ENCODE data around the gene CRACR2B.

The CRACR2B gene

DNA sequence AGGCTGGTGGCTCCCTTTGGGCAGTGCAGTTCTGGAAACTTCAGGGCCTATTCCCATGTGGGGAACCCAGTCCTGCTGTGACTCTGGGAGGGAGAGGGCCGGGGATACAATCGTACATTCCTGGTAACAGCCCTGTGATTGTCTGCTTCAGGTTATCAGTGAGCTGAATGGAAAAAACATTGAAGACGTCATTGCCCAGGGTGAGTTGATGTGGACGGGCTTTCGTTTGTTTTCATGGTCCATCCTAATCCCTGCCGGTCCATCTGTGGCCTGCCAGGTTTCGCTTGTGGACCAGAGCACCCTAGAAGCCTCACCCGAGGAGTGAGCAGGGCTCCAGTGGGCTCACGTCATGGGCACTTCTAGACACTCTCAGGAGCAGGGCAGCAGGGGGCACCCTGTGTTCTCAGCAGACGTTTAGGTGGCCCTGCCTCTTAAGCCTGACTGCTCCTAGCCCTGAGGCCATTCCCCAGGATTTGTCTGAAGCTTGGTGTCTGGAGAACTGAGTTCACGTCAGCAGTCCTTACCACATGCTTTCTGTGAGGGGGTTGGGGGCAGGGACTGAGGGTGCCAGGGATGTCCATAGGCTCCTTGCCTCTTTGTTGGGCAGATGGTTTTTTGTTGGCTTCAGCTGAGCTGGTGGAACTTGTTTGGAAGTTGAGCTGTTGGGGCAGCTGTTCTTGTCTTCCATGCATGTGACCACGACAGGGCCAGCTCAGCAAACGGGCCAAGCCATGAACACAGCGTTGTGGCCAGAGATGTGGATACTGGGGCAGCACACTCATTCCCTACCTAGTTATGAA, 16.1 kb upstream of the CRACR2B start:
- DNase-seq: no peak

DNA sequence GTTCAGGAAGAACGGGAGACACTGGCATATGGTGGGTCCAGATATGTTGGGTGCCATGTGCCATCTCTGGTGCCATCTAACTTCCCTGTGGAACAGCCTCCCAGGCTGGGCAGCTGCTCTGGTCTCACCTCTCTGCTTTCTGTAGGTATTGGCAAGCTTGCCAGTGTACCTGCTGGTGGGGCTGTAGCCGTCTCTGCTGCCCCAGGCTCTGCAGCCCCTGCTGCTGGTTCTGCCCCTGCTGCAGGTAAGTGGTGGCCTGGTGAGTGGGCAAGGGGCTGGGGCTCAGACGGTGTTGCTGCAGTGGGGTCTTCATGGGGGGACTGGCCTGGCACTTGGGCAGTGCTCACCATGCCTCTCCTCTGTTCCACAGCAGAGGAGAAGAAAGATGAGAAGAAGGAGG, 15.3 kb upstream of the CRACR2B start:
- DNase-seq: no peak

DNA sequence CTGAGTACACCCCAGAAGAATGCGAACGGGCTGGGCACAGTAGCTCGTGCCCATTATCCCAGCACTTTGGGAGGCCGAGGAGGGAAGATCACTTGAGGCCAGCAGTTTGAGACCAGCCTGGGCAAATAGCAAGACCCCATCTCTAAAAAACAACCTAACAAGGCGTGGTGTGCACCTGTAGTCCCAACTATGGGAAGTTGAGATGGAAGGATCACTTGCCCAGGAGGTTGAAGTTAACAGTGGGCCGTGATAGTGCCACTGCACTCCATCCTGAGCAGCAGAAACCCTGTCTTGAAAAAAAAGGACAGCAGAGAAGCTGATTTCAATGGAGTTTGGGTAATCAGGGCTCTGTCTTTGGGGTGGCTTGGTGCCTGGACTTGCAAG, 14.7 kb upstream of the CRACR2B start:
- no peak for DNase-seq

- no peak for DNase-seq
These were observed 14.1 kb upstream of the CRACR2B start for GRCh38 chr11:813456-814096.

DNA sequence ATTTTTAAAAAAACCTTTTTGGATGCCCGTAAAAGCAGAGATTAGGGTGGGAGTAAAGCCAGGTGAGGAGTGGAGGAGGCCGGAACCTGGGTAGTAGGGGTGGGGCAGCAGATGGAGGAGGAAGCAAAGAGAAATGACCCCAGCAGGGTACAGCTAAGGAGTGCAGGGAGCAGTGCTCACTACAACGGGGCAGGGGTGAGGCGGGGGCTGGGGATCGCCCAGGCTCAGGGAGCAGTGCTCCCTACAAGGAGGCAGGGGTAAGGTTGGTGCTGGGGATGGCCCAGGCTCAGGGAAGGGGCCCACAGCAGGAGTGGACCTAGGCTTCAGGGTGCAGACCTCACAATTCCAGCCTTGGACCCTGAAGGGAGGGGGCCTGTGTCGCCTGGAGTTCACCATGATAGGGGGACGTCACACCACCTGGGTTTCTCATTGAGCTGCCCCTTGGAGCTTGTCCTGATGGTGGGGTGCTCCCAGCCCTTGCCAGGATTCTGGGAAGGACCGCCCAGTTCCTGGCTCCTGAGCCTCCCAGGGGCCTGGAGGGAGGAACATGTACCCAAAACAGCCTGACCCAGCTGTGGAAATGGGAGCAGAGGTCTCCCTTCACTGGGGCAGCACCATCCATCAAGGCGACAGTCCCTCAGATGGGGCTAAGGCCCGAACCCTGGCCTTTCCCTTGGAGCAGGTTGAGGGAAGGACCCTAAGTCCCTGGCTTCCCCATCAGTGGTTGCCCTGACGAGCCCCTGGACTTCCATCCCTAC, 11.9 kb upstream of the CRACR2B start:
- DNase-seq: no peak

DNA sequence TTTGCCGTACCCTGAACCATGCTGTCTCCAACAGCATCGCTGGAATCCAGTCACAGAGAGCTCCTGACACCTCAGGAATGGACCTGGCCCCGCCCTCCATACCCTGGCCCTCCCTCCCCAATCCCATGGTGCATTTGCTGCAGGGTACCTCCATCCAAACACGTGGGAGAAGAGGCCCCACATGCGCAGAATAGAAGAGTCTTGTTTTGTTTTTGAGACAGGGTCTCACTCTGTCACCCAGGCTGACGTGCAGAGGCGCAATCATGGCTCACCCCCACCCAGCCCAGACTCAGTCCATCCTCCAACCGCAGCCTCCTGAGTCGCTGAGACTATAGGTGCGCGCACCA, 11.3 kb upstream of the CRACR2B start:
- no peak for DNase-seq

DNA sequence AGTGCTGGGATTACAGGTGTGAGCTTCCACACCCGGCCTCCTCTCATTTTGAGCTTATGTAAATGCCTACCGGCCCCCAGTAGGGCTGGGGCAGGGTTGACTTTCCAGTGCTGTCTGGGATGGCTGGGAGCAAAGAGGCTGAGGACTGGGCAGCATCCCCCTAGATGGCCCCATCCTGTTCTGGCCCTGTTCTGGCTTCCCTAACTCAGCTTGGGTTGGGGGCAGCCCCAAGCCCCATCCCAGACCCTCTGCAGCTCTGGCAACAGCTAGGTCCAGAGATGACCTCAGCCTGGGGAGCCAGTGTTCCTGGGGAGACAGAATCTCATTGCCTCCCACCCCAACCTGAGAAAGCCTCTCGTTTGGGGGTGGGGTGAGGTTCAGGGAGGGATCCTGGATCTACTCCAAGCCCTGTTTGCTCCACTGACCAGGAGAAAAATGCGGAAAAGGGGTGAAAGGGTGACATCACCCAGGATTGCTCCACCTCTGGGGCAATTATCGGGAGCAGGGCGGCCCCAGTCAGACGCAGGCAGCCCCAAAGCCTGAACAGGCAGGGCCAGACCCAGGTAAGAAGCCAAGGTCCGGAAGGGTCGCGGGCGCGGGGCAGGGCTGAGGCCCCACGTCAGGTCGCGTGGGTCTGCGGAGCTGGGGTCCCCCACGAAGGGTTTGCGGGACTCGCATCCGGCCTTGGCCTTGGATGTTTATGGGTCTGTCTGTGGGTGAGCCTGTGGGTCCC, 9.2 kb upstream of the CRACR2B start, which contains the start of gene PNPLA2:
Gene PNPLA2 (plus strand): TSS at position 519 of the 733 bp plus-strand sequence. CDS start 805 bp downstream, outside the sequence.
- DNase-seq: no peak

DNA sequence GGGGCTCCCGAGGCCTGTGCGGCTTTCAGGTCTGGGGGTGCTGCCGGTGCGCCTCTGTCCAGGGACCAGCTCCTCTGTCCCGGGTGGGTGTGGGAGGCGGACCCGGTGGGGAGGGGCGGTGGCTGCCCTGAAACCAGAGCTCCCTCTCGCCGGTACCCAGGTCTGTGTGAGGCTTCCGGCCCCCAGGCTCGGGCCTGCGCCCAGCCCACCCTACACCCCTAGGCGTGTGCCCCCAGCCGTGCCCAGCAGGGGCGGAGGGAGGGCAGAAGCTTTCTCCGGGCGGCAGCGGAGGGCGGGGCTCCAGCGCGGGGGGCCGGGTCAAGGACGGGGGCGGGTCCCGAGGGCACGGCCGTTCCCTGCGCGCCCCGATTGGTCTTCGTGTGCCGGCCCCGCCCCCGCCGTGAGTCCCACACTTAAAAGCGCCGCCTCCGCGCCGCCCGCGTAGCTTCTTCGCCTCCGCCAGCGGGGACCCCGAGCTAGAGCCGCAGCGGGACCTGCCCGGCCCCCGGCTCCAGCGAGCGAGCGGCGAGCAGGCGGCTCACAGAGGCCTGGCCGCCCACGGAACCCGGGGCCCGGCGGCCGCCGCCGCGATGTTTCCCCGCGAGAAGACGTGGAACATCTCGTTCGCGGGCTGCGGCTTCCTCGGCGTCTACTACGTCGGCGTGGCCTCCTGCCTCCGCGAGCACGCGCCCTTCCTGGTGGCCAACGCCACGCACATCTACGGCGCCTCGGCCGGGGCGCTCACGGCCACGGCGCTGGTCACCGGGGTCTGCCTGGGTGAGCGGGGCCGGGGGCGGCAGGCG, 8.4 kb upstream of the CRACR2B start:
- DNase-seq: peak; percentile 75

DNA sequence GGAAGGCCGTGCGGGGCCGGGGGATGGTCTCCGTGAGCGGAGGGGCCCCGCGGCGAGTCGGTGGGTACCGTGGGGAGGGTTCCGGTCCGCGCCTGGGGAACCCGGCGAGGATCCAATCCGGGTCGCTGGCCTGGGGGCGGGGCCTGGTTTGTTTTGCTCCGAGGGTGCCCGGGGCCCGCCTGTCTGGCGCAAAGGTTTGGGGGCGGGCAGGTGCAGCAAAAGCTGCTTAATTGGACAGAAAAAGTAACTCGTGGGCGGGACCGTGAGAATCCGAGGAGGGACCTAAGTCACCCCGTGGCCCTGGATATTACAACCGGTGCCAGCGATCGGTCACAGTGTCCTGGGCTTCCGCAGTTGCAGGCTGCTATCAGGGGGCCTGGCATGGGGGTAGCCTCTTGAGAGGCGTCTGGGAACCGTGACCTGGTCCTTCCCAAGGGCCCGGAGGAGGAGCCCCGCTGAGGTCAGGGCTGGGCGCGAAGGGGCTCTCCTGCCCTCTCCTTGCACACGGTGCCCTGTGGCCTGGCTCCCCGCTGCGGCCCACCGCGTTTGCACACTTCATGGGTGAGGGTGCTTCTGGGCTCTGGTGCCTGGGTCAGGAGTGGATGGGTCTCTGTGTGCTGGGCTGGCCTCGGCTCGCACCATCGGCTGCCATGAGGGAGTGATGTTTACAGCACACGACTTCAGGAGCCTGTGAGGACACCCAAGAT, 7.6 kb upstream of the CRACR2B start:
- peak; percentile 68 for DNase-seq

DNA sequence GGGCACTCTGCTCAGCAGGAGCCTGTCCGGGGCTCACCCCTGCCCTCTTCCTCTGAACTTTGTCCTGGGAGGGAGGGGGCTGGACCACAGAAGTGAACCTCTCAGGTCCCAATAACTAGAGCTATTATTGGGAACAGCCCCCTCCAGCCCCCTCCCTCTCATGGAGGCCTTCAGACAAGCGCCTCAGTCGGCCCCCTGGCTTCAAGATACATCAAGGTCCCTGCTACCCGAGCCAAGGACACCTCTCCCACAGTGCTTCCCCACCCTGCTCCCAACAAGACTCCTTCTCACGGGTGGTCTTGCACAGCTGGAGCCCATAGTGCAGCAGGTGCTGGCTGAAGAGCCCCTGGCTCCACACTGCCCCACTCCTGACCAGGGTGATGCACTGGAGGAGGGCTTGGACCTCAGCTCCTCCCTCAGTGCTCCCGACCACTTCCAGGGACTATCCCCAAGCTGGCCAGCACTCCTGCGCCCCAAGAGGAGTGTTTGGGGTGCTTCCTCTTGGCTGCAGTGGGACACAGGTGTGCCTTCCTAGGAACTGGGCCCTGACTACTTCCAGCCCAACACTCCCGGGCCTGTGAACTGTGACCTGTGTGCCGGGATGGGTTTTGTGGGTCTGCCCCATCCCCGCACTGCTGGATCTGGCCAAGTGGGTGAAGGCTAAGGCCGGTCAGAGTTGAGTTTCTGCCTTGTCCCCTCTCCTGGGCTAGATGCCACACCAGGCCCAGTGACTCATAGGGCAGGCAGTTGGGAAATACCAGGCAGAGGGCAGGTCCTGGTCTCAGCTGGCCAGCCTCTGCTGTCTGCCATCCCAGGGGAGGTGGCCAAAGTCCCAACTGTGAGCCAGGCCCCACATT, 6.8 kb upstream of the CRACR2B start:
- DNase-seq: no peak

- no peak for DNase-seq
These were observed 6.0 kb upstream of the CRACR2B start for GRCh38 chr11:821512-822371.

- no peak for DNase-seq
These were observed 4.1 kb upstream of the CRACR2B start for GRCh38 chr11:823441-824291.

GRCh38 chr11:824292-824880, 3.3 kb upstream of the CRACR2B start:
- no peak for DNase-seq

GRCh38 chr11:824942-825341, 2.8 kb upstream of the CRACR2B start:
- no peak for DNase-seq

DNA sequence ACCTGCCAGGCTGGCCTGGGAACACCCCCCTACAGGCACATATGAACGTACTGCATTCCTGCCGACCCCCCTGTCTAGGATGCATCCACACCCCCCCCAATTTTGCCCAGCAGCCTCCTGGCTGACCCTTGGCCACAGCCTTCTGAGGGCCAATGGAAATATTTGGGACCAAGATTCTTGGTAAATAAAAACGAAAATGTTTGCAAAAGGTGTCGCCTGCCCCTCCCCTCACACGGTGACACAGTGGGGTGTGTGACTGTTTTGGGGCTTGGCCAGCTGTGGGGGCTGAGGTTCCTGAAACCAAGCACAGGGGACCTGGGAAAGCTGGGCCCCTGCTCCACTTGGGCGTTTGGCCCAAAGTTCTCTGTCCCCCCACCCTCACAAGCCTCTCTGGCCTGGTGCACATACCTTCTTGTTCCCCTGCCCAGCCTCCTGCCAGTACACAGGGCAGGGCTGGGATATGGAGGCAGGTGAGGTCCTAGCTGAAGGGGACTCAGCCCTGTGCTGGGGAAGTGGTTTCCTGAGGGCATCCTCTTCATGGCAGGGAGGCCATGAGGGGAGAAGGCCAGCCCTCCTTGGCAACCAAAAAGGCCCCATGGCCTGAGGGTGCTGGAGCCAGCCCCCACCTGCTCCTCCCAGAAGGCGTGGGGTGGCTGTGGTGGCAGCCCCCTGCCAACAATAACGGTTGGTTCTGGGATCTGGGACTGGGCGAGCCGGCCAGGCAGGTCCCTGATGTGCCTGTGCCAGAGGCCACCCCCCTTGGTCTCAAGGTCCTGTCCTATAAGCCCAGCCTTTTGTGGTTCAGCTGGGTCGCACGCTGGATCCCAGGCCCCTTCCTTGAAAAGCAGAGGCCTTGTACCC, 2.1 kb upstream of the CRACR2B start:
- no peak for DNase-seq

GRCh38 chr11:826227-826621, 1.5 kb upstream of the CRACR2B start:
- DNase-seq: no peak

- DNase-seq: no peak
These were observed 928 bp upstream of the CRACR2B start for GRCh38 chr11:826836-827145.
